NCI-H187 (cell line): ENCODE results near the gene PROCR.
"Not testable (repeated sequence)": the region's sequence is repeated elsewhere in the genome, so short reads cannot be mapped to it uniquely, and the experiment has no call there.

Source experiments
- DNase-seq, 2 experiments: peaks; one replicate each; lab custom pipeline; 2025; lab: John Stamatoyannopoulos, UW

The PROCR gene

DNA sequence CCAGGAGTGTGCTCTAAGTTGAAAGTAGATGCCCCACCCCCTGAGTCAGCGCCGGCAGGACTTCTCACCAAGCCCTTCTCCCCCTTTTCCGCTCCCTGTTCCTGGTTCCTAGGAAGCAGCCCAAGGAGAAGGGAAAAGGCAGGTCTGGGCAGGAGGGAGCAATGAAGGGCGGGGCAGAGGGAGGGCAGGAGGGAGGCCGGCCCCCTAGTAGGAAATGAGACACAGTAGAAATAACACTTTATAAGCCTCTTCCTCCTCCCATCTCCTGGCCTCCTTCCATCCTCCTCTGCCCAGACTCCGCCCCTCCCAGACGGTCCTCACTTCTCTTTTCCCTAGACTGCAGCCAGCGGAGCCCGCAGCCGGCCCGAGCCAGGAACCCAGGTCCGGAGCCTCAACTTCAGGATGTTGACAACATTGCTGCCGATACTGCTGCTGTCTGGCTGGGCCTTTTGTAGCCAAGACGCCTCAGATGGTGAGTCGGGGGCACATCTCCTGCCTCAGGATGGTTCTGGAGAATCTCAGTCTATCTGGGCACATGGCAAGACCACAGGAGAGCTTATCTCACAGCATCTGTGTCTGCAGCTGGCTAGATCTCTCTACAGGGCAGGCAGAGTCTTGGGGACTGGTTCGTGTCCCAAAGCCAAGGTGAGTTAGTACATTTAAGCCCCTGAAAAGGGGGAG lies at the start of gene PROCR:
Gene PROCR (plus strand): TSS at position 320 of the 681 bp plus-strand sequence. CDS start 83 bp downstream, at position 403.
- DNase-seq: peak in 1 of 2 experiments; percentile 8

DNA sequence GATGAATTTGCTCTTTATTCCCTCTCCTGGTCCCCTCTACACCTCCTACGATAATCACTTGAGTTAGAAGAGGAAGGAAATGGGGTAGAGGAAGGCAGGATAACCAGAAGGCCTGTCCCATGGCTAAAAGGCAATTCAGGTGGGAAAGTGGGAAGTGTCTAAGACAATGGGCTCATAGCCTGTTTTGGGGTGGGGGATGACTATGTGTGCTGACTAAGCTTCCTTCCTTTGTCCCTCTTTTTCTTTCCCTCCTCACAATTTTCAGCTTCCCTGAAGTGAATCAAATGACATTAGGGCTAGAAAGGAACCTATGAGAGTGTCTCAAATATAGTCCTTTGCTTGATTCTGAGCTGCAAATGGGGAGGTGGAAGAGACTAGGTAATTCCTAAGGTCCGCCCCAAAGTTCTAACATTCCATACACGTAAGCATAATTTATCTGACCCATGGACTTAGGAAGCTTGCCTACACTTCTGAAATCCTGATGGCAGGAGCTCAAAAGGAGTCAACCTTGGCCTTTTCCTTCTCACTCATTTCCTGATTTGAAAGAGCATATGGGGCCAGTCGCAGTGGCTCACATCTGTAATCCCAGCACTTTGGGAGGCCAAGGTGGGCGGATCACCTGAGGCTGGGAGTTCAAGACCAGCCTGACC lies 49.0 kb upstream of the PROCR start:
- no peak for DNase-seq

DNA sequence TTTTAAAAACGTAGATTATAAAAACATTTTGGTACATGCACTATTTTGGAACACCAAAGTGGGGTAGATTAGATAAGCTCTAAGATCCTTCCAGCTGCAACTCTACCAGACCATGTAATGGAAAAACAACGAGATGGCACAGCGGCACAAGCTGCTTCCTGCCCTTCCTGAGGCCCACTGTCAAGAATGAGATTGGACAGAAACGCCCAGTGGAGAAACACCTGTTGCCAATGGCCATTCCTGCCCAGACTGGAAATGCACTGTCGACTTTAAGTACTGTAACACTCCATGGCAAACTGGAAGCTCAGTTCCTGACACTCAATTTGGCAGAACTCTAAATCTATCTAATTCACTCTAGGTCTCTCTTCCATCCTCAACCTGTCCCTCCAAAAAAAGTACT lies 46.1 kb upstream of the PROCR start:
- DNase-seq: no peak

DNA sequence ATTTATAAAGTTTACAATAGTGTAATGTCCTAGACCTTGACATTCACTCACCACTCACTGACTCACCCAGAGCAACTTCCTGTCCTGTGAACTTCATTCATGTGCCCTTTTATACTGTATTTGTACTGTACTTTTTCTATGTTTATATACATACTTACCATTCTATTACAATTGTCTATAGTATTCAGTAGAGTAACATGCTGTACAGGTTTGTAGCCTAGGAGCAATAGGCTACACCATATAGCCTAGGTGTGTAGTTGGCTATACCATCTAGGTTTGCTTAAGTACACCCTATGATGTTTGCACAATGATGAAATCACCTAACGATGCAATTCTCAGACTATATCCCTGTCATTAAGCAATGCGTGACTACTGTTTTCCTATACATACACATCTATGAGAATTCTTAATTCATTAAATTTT lies 42.2 kb upstream of the PROCR start:
- no peak for DNase-seq

DNA sequence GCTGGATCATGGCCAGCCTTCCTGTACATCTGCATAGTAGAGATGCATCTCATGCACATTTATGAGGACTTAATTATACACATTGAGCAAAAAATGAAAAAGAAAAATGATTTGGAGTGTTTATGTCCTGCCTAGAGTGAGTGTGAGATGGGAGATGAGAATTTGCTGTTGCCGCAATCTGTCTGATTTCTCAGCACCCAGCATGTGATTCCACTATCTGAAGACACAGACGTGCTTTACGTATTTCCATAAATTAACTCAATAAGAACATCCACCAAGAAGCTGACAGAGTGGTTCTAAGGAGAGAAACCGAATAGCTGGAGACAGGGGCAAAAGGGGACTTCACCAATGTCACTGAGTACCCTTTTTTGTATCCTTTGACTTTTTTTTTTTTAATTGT lies 39.9 kb upstream of the PROCR start:
- no peak for DNase-seq

DNA sequence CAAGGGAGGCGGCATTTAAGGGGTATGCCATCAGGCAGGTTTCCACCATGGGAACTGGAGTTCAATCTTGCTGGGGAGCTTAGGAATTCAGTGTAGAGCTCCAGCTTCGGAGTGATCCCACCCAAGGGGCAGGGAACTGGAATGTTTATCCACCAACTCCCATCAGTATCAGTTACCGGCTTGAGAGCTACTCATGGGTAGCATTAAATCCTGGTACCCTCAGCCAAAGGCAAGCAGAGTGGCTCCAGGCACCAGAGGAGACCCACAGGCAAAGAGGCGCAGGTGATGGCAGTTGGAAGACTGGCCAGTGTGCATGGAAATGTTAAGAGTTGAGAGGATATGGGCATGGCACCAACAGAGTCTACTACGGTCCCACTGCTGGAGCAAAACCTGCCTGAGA lies 38.8 kb upstream of the PROCR start:
- no peak for DNase-seq

DNA sequence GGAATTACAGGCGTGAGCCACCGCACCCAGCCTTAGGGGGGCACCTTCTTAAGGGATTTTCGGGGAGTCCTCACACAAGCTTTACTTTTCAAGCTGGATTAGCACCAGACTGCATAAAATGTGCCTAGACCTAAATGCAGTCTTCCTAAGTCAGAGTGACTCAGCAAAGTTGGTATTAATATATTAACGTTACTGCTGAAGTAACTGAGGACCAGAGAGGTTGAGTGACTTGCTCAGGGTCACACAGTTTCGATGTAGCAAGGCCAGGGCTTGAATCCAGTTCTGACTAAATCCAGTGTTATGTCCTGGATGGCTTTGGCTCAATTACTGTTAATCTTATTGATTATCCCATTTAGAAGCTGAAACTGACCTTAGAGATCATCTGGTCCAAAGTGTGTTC lies 38.1 kb upstream of the PROCR start:
- no peak for DNase-seq

DNA sequence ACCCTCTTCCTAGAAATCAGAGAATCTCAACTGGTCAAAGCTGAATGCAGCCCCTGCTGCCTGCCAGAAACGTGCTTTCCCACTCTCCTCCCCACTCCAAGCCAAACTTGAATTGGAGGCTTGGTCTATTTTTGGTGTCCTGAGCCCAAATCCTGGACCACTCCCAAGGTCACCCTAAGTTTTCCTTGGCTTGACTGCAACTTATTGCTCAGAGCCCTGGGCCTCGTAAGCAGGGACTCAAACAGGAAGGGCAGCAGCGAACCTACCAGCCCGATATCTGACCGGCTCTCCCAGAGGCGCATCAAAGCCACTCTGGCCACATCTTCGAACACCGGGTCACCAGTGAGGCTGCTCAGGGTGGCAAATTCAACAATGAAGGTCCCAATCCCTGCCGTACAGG lies 37.4 kb upstream of the PROCR start:
- no peak for DNase-seq

DNA sequence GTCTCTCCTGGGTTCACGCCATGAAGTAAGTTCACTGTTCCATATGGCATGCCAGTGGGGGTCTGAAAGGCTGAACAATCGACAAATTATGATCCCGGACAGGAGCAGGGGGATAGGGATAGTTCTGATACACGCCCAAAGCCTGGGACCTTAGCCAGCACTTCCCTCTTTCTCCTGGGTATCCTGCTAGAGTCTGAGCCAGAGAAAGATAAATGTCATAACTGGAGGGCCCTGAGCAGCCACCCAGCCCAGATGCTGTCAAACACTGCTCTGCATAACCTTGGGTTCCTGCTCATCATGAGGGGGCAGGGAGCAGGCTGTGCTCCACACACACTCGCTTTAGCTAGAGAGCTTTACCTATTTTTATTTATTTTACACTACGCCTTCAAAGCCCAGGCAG lies 37.0 kb upstream of the PROCR start:
- DNase-seq: no peak

DNA sequence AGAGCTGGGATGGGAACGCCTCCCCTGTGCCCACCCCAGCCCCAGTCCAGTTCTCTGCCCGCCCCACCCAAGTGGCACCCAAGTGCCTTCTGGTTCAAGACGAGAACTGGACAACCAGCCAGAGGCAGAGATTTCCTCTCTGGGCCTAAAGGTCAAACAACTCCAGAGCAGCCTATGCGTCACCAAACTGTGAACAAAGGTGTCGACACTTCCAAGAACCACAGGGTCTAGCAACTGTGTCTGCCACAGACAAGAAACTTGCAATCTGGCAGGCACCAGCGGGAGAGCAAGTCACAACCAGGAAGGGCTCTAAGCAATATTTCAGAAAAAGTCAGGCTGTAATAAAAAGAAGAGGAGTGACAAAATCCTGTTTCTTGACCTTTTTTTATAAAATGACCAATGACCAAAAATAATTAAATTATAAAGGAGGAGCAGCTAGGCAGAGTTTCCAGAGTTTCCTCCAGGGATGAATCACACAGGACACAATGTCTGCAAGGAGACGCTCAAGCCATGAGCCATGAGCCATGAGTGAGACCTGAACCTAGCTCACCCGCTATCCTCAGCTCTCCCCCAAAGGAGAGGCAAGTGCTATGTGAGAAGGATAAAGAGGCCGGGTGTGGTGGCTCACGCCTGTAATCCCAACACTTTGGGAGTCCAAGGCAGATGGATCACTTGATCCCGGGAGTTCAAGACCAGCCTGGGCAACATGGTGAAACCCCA lies 35.8 kb upstream of the PROCR start:
- no peak for DNase-seq

DNA sequence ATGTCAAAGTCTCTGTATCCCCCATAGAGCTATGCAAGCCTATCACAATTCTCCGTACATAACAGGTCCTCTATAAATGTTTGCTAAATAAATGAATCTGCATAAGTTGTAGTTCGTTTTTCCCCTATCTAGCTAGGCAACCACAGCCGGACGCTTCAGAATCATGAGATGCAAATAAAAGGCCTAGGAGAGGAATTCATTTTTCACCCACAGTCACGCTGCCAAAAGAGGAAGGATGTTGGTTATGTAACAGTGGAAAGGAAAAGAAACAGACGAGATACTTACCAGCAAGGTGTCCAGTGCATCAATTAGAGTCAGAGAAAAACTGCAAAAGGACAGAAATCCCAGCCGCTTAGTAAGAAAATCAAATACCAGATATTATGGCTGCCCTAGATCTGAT lies 27.2 kb upstream of the PROCR start:
- no peak for DNase-seq

DNA sequence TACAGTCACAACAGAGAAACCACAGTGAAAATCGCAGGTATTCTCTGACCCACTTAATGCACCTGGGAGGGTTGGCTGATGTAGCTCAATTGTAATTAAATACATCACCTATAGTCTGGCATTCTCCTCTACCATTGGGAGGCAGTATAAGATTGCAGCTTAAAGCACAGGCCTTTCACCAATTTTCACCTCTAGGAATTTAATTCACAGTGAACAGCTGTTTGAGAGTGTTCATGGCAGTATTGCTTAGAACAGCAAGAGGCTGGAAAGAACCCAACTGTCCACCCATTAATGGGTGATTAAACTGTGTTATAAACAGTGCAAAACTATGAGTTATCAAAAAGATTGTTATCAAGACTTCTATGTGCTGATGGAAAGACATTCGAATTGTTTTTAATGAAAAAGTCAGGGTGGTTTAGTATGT lies 26.7 kb upstream of the PROCR start:
- peak; percentile 9 to 29 for DNase-seq

DNA sequence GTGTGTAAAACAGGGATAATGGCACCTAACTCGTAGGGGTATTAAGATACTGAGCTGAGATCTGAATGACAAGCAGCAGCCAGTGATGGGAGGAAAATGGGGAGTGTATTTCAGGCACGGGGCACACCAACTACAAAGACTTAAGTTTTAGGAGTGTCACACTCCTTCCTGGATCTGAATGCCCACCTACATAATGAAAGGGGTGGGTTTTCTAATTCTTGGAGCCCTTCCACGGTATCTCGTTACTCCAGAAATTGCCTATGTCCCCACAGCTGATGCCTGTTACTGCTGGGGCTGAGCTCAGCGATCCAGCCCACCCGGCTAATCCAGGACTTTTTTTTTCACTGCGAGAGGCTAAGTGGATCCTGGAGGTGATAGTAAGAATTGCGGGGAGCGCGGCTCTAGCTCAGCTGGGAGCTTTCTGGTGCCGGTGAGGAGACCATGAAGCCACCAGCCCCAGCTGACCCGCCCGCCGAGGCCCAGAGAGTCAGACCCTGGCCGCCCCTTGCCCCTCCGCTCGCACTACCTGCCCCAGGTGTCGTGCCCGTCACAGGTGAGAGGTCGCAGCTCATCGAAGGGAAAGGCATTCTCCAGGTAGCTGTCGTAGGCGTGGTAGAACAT lies 25.5 kb upstream of the PROCR start:
- no peak for DNase-seq

DNA sequence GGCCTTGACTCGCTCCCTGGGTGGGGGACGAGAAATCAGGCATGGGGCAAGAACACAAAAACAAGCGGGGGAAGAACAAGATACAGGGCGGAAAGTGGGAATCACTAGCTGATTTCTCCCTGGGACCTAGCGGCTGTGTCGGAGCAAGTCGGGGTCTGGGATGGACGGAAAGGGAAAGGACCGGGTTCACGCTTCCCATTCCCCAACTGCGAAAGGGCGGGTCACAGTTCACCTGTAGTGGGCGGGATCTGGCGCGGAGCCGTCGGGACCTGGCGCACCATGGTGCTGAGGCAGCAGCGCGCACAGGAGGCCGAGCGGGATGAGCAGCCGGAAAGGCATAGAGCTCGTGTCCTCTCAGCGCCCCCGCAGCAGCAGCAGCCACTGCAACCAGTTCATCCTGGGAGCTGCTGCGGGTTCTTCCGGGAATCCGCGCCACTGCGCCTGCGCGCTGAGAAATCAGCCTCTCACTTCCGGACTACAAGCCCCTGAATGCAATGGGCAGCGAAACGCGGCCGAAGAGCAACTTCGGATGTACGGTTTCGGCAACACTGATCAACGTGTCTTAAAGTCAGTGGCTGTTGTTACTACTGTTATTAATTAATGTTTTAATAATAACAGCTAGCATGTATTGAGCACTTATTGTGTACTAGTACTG lies 24.8 kb upstream of the PROCR start, which contains the start of gene EDEM2:
Gene EDEM2 (minus strand): TSS at position 417 of the 655 bp plus-strand sequence. CDS start 78 bp downstream, at position 339.
- DNase-seq: peak; percentile 79 to 83

DNA sequence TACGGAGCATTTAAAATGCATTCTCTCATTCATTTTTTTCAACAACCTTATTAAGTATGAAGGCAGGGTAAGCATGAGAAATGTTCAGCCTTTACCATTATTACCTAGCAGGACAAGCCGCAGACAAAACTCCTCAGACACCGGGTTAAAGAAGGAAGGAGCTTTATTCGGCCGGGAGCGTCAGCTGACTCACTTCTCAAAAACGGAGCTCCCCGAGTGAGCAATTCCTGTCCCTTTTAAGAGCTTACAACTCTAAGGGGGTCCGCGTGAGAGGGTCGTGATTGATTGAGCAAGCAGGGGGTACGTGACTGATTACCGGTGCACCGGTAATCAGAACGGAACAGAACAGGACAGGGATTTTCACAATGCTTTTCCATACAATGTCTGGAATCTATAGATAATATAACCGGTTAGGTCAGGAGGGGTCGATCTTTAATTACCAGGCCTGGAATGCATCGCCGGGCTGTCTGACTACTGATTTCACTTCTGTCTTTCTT lies 24.2 kb upstream of the PROCR start:
- not testable (repeated sequence) for DNase-seq

DNA sequence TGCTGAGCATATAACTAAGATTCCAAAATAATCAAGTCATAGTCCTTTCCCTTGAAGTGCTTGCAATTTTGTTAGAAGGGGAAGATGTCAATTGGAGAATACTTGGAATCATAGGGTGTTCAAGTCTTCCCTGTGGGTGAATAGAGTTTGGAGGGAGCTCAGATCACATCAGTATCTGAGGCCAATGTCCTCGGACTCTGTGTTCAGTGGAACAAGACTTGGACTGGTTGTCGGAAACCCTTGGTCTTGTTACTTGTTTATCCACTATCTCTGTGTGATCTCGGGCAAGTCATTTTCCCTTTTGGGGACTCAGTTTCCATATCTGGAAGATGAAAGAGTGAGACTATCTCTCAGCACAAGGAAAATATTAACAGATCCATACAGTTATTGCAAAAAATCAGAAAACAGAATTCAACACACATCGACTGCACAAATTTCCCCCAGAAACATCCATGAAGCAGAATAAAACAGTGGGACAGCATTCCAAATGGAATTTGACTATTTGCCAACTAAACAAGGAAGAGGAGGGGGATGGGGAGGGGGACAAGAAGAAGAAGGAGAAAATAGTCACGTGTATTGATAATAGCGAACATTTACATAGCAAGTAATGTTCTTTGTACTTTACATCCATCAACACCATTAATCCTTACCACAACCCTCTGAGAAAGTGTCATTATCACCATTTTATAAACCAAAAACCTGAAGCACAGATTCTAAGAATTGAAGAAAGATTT lies 20.9 kb upstream of the PROCR start:
- no peak for DNase-seq

DNA sequence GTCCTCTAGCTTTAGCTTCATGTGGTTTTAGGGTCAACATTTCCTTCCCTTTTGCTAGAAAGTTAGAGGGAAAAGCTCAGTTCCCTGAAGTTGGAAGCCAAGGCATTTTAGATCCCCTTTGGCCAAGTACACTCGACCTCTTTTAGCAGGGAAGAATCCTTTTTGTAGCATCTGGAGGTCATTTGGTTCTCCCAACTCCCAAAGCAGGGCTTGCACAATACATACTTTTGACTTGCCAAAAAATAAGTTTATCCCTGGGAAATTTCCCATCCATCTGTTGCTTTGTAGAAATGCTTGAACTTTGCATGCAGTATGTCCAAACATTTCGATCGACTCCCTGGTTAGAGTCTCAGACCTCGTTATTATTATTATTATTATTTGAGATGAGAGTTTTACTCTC lies 20.1 kb upstream of the PROCR start:
- no peak for DNase-seq

DNA sequence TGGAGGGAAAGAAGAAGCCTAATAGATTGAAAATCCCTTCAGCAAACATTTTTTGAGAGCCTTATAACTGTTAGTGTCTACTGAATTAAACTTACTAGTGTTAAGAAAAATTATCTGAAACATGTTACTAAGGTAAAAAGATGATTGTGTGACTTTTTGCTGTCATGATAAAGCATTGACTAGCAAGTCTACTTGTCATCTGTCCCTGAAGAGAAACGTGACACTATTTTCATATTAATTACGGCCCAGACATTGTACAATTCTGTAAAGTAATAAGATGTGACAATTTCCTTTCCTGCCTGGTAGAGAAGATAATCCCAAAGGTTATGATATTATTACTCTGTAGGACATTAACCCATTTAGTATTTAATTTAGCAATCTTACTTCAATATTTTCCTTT lies 15.9 kb upstream of the PROCR start:
- DNase-seq: no peak

DNA sequence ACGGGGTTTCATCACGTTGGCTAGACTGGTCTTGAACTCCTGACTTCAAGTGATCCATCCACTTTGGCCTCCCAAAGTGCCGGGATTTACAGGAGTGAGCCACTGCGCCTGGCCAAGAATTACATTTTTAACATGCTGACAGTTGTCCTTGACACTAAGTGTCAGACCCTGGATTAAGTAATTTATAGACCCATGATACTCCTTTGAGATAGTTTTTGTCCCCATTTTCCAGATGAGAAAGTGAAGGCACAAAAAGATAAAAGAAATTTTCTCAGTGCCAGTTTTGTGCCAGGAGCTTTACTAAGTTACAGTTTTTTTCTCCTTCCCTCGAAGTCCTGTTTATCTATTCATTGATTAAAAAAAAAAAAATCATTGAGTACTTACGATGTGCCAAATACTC lies 14.9 kb upstream of the PROCR start:
- DNase-seq: no peak

DNA sequence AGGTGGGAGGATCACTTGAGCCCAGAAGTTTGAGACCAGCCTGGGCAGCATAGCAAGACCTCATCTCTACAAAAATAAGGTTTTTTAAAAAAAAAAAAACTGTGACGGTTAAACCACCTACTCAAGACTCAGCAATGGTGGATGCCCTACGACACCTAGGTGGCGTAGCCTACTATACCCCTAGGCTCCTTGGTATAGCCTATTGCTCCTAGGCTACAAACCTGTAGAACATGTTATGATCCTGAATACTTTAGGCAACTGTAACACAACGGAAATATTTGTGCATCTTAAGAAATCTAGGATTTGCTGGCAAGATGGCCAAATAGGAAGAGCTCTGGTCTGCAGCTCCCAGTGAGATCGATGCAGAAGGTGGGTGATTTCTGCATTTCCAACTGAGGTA lies 11.5 kb upstream of the PROCR start:
- not testable (repeated sequence) for DNase-seq

DNA sequence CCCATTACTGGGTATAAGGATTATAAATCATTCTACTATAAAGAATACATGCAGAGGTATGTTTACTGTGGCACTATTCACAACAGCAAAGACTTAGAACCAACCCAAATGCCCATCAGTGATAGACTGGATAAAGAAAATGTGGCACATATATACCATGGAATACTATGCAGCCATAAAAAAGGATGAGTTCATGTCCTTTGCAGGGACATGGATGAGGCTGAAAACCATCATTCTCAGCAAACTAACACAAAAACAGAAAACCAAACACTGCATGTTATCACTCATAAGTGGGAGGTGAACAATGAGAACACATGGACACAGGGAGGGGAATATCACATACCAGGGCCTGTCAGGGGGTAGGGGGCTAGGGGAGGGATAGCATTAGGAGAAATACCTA lies 7.3 kb upstream of the PROCR start:
- DNase-seq: not testable (repeated sequence)
